H1 (cell line): Measurements from ENCODE around the gene HS6ST1. TPM values are rescaled to one million over a fixed set of nuclear protein-coding genes. Genes with fewer than 3 reads are reported as not detected.

Source experiments
- CTCF ChIA-PET: fragments of 300-600 bp; sonication (Branson Sonifier 250); formaldehyde crosslinking; loops from one replicate; lab custom pipeline; 2021; ENCODE audit not compliant: partially characterized antibody; lab: Charles Lee
- POLR2A ChIA-PET: fragments of 300-600 bp; sonication (Branson Sonifier 250); formaldehyde crosslinking; loops from one replicate; lab custom pipeline; 2021; ENCODE audit warnings: inconsistent platforms; ENCODE audit not compliant: partially characterized antibody; lab: Charles Lee
- DNase-seq, 2 experiments: peaks; one replicate each; pipeline versions ENCODE4 v3.0.0 to v3.0.0-alpha.2; 2010 to 2022; ENCODE audit warnings: low spot score in 2 of 2, low read depth in 1 of 2, mixed read lengths in 1 of 2
- FAIRE-seq: peaks from 2 replicates; lab custom pipeline; 2011; peaks lifted over from hg19 to GRCh38; lab: Jason Lieb, UNC
- H2AFZ ChIP-seq: 2 replicates; pipeline ENCODE4 v1.8.1; 2012; ENCODE audit warnings: low read length, inconsistent platforms
- H2AK5ac ChIP-seq: 2 replicates; pipeline ENCODE4 v1.6.1; 2013; ENCODE audit warnings: low read depth, low read length
- H2BK120ac ChIP-seq: replicated peaks from 2 replicates; pipeline ENCODE3; 2013; ENCODE audit warnings: low read depth, low read length, inconsistent platforms
- H2BK12ac ChIP-seq: 2 replicates; pipeline ENCODE4 v1.6.1; 2013; ENCODE audit warnings: low read depth, low read length
- H2BK15ac ChIP-seq: 2 replicates; pipeline ENCODE4 v1.6.1; 2013; ENCODE audit warnings: low read length
- H2BK20ac ChIP-seq: 2 replicates; pipeline ENCODE4 v1.6.1; 2013; ENCODE audit warnings: low read length
- H2BK5ac ChIP-seq: 2 replicates; pipeline ENCODE4 v1.6.1; 2013; ENCODE audit warnings: low read depth, low read length
- H3K14ac ChIP-seq: 2 replicates; pipeline ENCODE4 v1.6.1; 2013; ENCODE audit warnings: inconsistent platforms; ENCODE audit not compliant: insufficient read length
- H3K18ac ChIP-seq: 2 replicates; pipeline ENCODE4 v1.6.1; 2013; ENCODE audit warnings: low read length; ENCODE audit errors: extremely low read depth
- H3K23ac ChIP-seq: 2 replicates; pipeline ENCODE4 v1.6.1; 2013; ENCODE audit warnings: inconsistent platforms; ENCODE audit not compliant: insufficient read length
- H3K23me2 ChIP-seq: 2 replicates; pipeline ENCODE4 v1.6.1; 2013; ENCODE audit warnings: low read depth, low read length
- H3K27ac ChIP-seq: 2 replicates; pipeline ENCODE4 v1.6.1; 2011; ENCODE audit warnings: low read depth, low read length, inconsistent platforms
- H3K27me3 ChIP-seq, 4 experiments: replicated peaks in 1 of 4; 1 replicate in 1 of 4; 2 replicates in 3 of 4; pipeline versions ENCODE4 v1.6.1 to v1.8.1; 2011 to 2013; ENCODE audit warnings: low read length in 3 of 4, mild to moderate bottlenecking in 3 of 4, inconsistent platforms in 2 of 4, mixed read lengths in 2 of 4, moderate library complexity in 1 of 4; ENCODE audit not compliant: control insufficient read depth in 3 of 4, insufficient read depth in 3 of 4; ENCODE audit errors: extremely low read depth in 1 of 4
- H3K36me3 ChIP-seq, 4 experiments: 2 replicates each; pipeline versions ENCODE4 v1.6.1 to v1.8.1; 2011 to 2013; ENCODE audit warnings: mild to moderate bottlenecking in 4 of 4, low read length in 3 of 4, moderate library complexity in 2 of 4, control low read depth in 1 of 4, inconsistent platforms in 1 of 4; ENCODE audit not compliant: insufficient read depth in 4 of 4, control insufficient read depth in 2 of 4
- H3K4ac ChIP-seq: replicated peaks from 2 replicates; pipeline ENCODE3; 2013; ENCODE audit warnings: low read length, low read depth, mixed read lengths, inconsistent platforms; ENCODE audit not compliant: insufficient read length
- H3K4me1 ChIP-seq, 4 experiments: replicated peaks in 1 of 4; 1 replicate in 1 of 4; 2 replicates in 3 of 4; pipeline versions ENCODE4 v1.6.1 to v1.8.1; 2011 to 2013; ENCODE audit warnings: low read length in 3 of 4, inconsistent platforms in 2 of 4, mixed read lengths in 1 of 4; ENCODE audit not compliant: insufficient read depth in 4 of 4, control insufficient read depth in 3 of 4
- H3K4me2 ChIP-seq, 2 experiments: 2 replicates each; pipeline versions ENCODE4 v1.6.1 to v1.8.1; 2011 to 2013; ENCODE audit warnings: low read depth in 2 of 2, low read length in 2 of 2, control low read depth in 1 of 2, inconsistent platforms in 1 of 2, mild to moderate bottlenecking in 1 of 2; ENCODE audit not compliant: insufficient read depth in 1 of 2
- H3K4me3 ChIP-seq, 4 experiments: fragments of 200-600, 300-600 bp in 1 of 4; sonication (generic), shearing (Covaris generic), sonication (Bioruptor Twin) in 1 of 4; 2 replicates each; pipeline versions ENCODE4 v1.5.1 to v1.8.1; 2011 to 2016; ENCODE audit warnings: low read length in 4 of 4, low read depth in 3 of 4, control low read depth in 2 of 4, inconsistent platforms in 2 of 4, mild to moderate bottlenecking in 2 of 4, mixed read lengths in 1 of 4, moderate library complexity in 1 of 4; ENCODE audit not compliant: insufficient read depth in 2 of 4; ENCODE audit errors: extremely low read depth in 1 of 4
- H3K56ac ChIP-seq: replicated peaks from 2 replicates; pipeline ENCODE3; 2013; ENCODE audit warnings: low read depth, mild to moderate bottlenecking, mixed read lengths, low read length, inconsistent platforms; ENCODE audit not compliant: insufficient read length
- H3K79me1 ChIP-seq: 2 replicates; pipeline ENCODE4 v1.6.1; 2013; ENCODE audit warnings: low read depth, low read length, control low read depth
- H3K79me2 ChIP-seq, 2 experiments: 2 replicates each; pipeline versions ENCODE4 v1.6.1 to v1.8.1; 2012 to 2013; ENCODE audit warnings: low read length in 2 of 2, mild to moderate bottlenecking in 2 of 2, inconsistent platforms in 1 of 2; ENCODE audit not compliant: insufficient read depth in 2 of 2, control insufficient read depth in 1 of 2
- H3K9ac ChIP-seq, 4 experiments: replicated peaks in 1 of 4; 1 replicate in 1 of 4; 2 replicates in 3 of 4; pipeline versions ENCODE4 v1.6.1 to v1.8.1; 2011 to 2013; ENCODE audit warnings: low read depth in 3 of 4, low read length in 3 of 4, control low read depth in 2 of 4, mild to moderate bottlenecking in 2 of 4, moderate library complexity in 2 of 4, inconsistent platforms in 1 of 4; ENCODE audit errors: extremely low read depth in 1 of 4
- H3K9me3 ChIP-seq, 2 experiments: 2 replicates each; pipeline versions ENCODE4 v1.6.1 to v1.8.1; 2012 to 2013; ENCODE audit warnings: mild to moderate bottlenecking in 2 of 2, moderate library complexity in 2 of 2, control low read depth in 1 of 2, inconsistent platforms in 1 of 2, low read depth in 1 of 2, low read length in 1 of 2, mixed read lengths in 1 of 2; ENCODE audit not compliant: insufficient read depth in 2 of 2
- H4K20me1 ChIP-seq, 2 experiments: replicated peaks in 1 of 2; 2 replicates each; pipeline versions ENCODE3 to v1.8.1; 2011 to 2013; ENCODE audit warnings: inconsistent platforms in 2 of 2, low read length in 2 of 2, mild to moderate bottlenecking in 1 of 2; ENCODE audit not compliant: insufficient read depth in 2 of 2, control insufficient read depth in 1 of 2
- H4K5ac ChIP-seq: 2 replicates; pipeline ENCODE4 v1.6.1; 2013; ENCODE audit warnings: low read length, low read depth, mixed read lengths, inconsistent platforms; ENCODE audit not compliant: insufficient read length
- H4K8ac ChIP-seq: 2 replicates; pipeline ENCODE4 v1.8.0; 2013; ENCODE audit warnings: mild to moderate bottlenecking, moderate library complexity, low read length, inconsistent platforms; ENCODE audit not compliant: insufficient read depth; ENCODE audit errors: extremely low read depth
- H4K91ac ChIP-seq: replicated peaks from 2 replicates; pipeline ENCODE3; 2013; ENCODE audit warnings: low read length, mixed read lengths, inconsistent platforms; ENCODE audit not compliant: insufficient read length
- ASH2L ChIP-seq: fragments of 200-600, 300-600 bp; sonication (generic); IDR thresholded peaks from one replicate; pipeline ENCODE4 v1.7.1; 2017; ENCODE audit warnings: low read length
- CREB1 ChIP-seq: IDR thresholded peaks from 2 replicates; pipeline ENCODE4 v1.6.1; 2012; ENCODE audit warnings: inconsistent platforms
- WGBS, 2 experiments: shearing (Covaris generic) in 1 of 2; methylation state at CpG; one replicate each; pipeline versions ENCODE4 v1.1.6 to v1.1.7; 2013 to 2015; ENCODE audit warnings: low lambda C conversion rate in 2 of 2, mixed read lengths in 2 of 2, inconsistent platforms in 1 of 2, low coverage in 1 of 2, missing lambda C conversion rate in 1 of 2; ENCODE audit not compliant: insufficient replicate concordance in 2 of 2, insufficient coverage in 1 of 2, insufficient read length in 1 of 2; ENCODE audit errors: extremely low coverage in 1 of 2, missing lambda C conversion rate in 1 of 2; 5-methylcytosine and 5-hydroxymethylcytosine counted together
- polyA plus RNA-seq, 7 experiments: library from polyadenylated mRNA; depleted of rRNA in 3 of 7; stranded (reverse) in 5 of 7; unstranded in 2 of 7; fragments of >200 nt in 5 of 7; fragments of 200-250 nt in 2 of 7; gene quantifications; 1 replicate in 5 of 7; 2 replicates in 1 of 7; 4 replicates in 1 of 7; pipeline versions ENCODE4 v1.2.1 to v1.2.3, GENCODE V29; 2011 to 2013; ENCODE audit warnings: missing spikeins in 2 of 7, mixed read lengths in 2 of 7
- total RNA-seq: library from RNA; stranded (reverse); fragmentation: NEBNext Ultra II Directional; extraction: Animal tissue kit (Norgen Biotek cat#: 25700); gene quantifications from 2 replicates; pipeline ENCODE4 v1.2.1, GENCODE V29; 2021

Gene HS6ST1
- total and polyA plus RNA-seq, 2 of the 8 experiments (the other 6 are each of a cell fraction or from before 2014, with no cell fraction given), result 37.4 to 74.6 TPM

DNA sequence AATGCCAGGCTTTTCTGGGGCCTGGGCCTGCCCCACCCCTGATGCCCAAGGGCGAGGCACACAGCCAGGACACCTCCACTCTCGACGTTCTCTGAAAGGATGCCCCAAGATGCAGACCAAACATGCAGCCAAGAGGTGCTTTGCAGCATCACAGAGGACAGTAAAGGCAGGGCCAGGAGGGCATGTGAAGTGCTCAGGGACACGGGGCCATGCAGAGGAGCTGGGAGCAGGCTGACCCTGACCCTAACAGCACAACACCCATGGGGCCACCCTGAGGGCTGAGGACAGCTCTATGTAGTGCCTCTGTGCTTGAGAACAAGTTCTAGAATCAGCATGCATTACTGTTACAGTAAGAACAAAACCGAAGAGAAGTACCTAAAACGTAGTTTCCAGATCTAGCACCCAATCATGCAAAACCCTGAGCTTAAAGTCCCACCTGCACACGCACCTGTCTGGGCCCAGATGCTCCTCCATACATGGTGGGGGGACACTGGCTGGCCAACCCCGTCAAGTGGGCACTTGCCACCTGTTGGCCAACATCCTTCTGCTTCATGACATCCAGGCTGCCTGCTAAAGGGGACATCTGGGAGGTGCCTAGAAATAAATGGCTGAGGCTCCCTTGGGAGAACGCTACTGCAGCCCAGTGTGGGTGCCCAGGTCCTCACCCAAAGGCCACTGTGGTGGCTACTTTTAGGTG, 15.4 kb downstream of the HS6ST1 start:
- Histone ChIP-seq H3K9ac (no peak overlapping the region), H3K4me3 (no peak overlapping the region), H3K23me2 (no peaks in the 10 kb centered on the region), H3K79me1 (peaks cover 70% of the 10 kb centered on the region), H3K18ac (no peak overlapping the region), H3K27me3 (no peaks in the 10 kb centered on the region), H2AFZ (no peak overlapping the region), H4K8ac (no peak overlapping the region), H2BK12ac (no peak overlapping the region), H3K23ac (no peak overlapping the region), H3K9me3 (no peaks in the 10 kb centered on the region), H3K27ac (no peak overlapping the region), H2BK120ac (no peak overlapping the region), H3K14ac (no peak overlapping the region), H4K91ac (no peak overlapping the region), H2BK5ac (no peak overlapping the region), H3K4ac (no peak overlapping the region), H3K4me1 (peaks cover 0 to 48% (median 25%) of the 10 kb centered on the region in 4 experiments; a peak in 6 of 7 replicates), H3K4me2 (no peak overlapping the region), H3K79me2 (peaks cover 25 to 100% of the 10 kb centered on the region in 2 experiments), H3K36me3 (no peaks in the 10 kb centered on the region; a peak in 1 of 8 replicates), H3K56ac (no peak overlapping the region), H2AK5ac (0 out of 2 replicates have a peak overlapping the region, but pooled peaks have one; percentile 78), H4K5ac (no peak overlapping the region), H2BK20ac (no peak overlapping the region), H4K20me1 (peaks cover 70 to 82% of the 10 kb centered on the region in 2 experiments), H2BK15ac (no peak overlapping the region)
- DNase-seq, result no peak
- no peak for FAIRE-seq
- TF ChIP-seq ASH2L, result no peak
- no peak for TF ChIP-seq CREB1
- ChIA-PET CTCF (interaction anchor here (0.6 to 1.2 kb wide), 3 partner anchors 20 to 70 kb away, joined by 3 read pairs; no protein-coding TSS in a partner anchor), POLR2A (no interaction called here)
- WGBS, 2 experiments, result 93% methylated on average over 9 of the region's 9 CpGs; no CpG with 5 or more reads in 1 of the 2 experiments
